Ectodermal cell (in vitro differentiated cells): ENCODE results near the gene TRIP13.
A peak's percentile ranks its signal among the peaks of the same experiment; 100 is the strongest.
"Not testable (repeated sequence)": the region's sequence is repeated elsewhere in the genome, so short reads cannot be mapped to it uniquely, and the experiment has no call there.

Experiments used
- H3K27ac ChIP-seq: 2 replicates; pipeline ENCODE4 v1.7.0; 2013; ENCODE audit warnings: mild to moderate bottlenecking, low read depth, low read length; ENCODE audit not compliant: insufficient read depth, poor library complexity, severe bottlenecking
- H3K27me3 ChIP-seq: 2 replicates; pipeline ENCODE4 v1.7.0; 2013; ENCODE audit warnings: mild to moderate bottlenecking, low read length; ENCODE audit not compliant: insufficient read depth, control insufficient read depth, poor library complexity, severe bottlenecking
- H3K36me3 ChIP-seq: one replicate; pipeline ENCODE4 v1.7.0; 2013; ENCODE audit warnings: low read length; ENCODE audit not compliant: control insufficient read depth, insufficient read depth
- H3K4me1 ChIP-seq: one replicate; pipeline ENCODE4 v1.7.0; 2013; ENCODE audit warnings: low read length; ENCODE audit not compliant: control insufficient read depth, insufficient read depth
- H3K4me3 ChIP-seq: 2 replicates; pipeline ENCODE4 v1.7.0; 2013; ENCODE audit warnings: low read depth, low read length, control low read depth; ENCODE audit not compliant: insufficient read depth
- H3K9me3 ChIP-seq: 2 replicates; pipeline ENCODE4 v1.7.0; 2013; ENCODE audit warnings: mild to moderate bottlenecking, low read length, moderate library complexity; ENCODE audit not compliant: control insufficient read depth
- WGBS, 2 experiments: methylation state at CpG; one replicate each; pipeline ENCODE4 v1.1.7; 2013; ENCODE audit warnings: missing lambda C conversion rate in 2 of 2; 5-methylcytosine and 5-hydroxymethylcytosine counted together

Gene TRIP13

GRCh38 chr5:848671-849111, 44.0 kb upstream of the TRIP13 start:
- Histone ChIP-seq H3K4me3 (no peak overlapping the region), H3K9me3 (no peaks in the 10 kb centered on the region), H3K27me3 (no peaks in the 10 kb centered on the region), H3K36me3 (no peaks in the 10 kb centered on the region), H3K27ac (no peak overlapping the region), H3K4me1 (peaks cover 20% of the 10 kb centered on the region)
- 93% methylated on average over 14 of the region's 14 CpGs for WGBS, 2 experiments

DNA sequence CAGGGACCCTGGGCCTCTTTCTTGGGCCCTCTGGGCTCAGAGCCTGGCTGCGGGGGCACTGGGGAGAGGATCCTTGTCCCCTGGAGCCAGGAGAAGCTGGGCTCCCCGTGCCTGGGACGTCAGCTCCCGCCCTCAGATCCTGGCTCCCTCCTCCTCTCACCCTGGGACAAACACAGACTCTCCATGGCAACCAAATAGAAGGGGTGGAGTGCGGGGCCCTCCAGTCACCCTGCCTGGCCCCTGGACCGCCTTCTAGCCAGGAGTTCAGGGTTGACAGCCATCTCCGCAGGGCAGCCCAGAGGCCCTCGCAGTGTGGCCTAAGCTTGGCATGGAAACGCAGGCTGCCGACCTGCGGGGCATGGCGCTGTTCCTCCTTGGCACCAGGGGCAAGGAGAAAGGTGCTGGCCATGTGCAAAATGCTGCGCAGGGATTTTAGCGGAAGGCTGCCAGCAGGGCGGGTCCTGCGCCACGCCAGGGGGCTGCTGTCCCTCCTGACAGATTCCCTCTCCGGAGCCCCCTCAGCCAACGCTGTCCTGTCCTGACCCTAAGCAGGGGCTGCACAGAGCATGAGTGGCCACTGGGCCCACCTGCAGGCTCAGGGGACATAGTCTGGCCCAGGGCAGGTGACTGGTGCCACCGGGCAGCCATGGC, 42.9 kb upstream of the TRIP13 start:
- Histone ChIP-seq H3K36me3 (no peaks in the 10 kb centered on the region), H3K27me3 (no peaks in the 10 kb centered on the region), H3K4me3 (no peak overlapping the region), H3K4me1 (peaks cover 20% of the 10 kb centered on the region), H3K9me3 (no peaks in the 10 kb centered on the region), H3K27ac (peak overlapping the region; percentile 55)
- 83 to 88% methylated on average over 20 of the region's 20 CpGs for WGBS, 2 experiments

DNA sequence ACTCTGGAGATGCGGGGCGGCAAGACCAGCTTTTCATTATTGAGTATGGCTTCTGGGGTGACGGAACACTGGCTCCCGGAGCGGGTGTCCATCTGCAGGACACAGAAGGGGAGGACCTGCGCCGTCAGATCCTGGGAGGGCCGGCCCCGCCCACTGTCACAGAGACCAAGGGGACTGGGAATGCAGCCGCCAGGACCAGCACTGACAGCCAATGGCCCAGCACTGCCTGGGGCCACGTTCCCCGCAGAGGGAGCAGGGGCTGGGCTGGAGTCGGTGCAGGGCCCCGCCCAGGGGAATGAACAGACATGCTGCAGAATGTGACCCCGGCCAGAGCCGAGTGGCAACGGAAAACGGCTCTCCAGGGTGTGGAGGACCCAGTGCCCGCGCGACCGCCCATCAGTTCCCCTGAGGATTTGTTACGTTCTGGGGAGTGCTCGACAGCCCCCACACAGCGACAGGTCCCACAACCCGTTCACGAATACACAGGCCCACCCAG, 42.1 kb upstream of the TRIP13 start, which contains the start of gene ZDHHC11:
Gene ZDHHC11, minus strand, starts transcription at position 476 of the 496 bp plus-strand sequence. Its CDS starts 384 bp downstream, at position 92.
- Histone ChIP-seq H3K36me3 (no peaks in the 10 kb centered on the region), H3K27ac (no peak within 1 kb of the TSS), H3K4me3 (no peak within 1 kb of the TSS), H3K4me1 (peaks cover 20% of the 10 kb centered on the region), H3K27me3 (no peaks in the 10 kb centered on the region), H3K9me3 (no peaks in the 10 kb centered on the region)
- WGBS, 2 experiments = 74 to 76% methylated on average over 27 of the region's 27 CpGs

DNA sequence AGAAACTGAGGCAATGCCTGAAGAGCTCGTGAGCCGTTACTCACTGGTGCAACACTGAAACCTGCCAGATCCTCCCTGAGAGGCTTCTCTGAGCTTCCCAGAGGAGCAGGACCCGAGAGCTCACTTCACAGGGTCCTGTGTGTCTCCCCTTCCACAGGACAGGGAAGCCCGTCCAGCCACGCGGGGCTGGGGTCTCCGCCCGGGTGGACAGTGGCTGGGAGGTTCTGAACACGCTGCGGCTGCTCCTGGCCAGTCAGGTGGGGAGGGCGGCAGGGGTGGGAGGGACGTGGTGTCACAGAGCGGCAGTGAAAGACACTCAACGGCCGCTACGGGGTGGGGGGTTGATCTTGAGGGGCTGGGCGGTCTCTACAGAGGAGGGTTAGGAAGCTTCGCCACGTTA, 41.6 kb upstream of the TRIP13 start:
- WGBS, 2 experiments = 86 to 87% methylated on average over 19 of the region's 19 CpGs
- H3K4me3 ChIP-seq = no peak overlapping the region

DNA sequence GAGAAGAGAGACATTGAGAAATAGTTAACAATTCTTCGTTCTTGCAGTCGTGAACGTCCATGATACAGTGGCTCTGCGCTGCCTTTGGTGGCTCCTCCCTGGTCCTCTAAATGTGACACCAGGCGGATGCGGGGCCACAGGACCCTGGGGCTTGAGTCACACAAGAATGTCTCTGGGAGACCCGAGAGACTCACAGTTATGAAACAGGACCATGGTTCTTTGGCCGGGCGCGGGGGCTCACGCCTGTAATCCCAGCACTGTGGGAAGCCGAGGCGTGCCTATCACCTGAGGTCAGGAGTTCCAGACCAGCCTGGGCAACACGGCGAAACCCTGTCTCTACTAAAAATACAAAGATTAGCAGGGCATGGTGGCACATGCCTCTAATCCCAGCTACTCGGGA, 41.1 kb upstream of the TRIP13 start:
- H3K27ac ChIP-seq = no peak overlapping the region
- H3K4me3 ChIP-seq = no peak overlapping the region
- H3K4me1 ChIP-seq = peaks cover 20% of the 10 kb centered on the region
- WGBS, 2 experiments = 91 to 93% methylated on average over 16 of the region's 16 CpGs
- H3K9me3 ChIP-seq = no peaks in the 10 kb centered on the region
- no peaks in the 10 kb centered on the region for H3K27me3 ChIP-seq
- no peaks in the 10 kb centered on the region for H3K36me3 ChIP-seq

More for the DNA sequence above, 41.6 kb upstream of the TRIP13 start:
- Histone ChIP-seq H3K27ac (no peak overlapping the region), H3K4me1 (peaks cover 20% of the 10 kb centered on the region), H3K36me3 (no peaks in the 10 kb centered on the region), H3K9me3 (no peaks in the 10 kb centered on the region), H3K27me3 (no peaks in the 10 kb centered on the region)

GRCh38 chr5:852018-852417, 40.7 kb upstream of the TRIP13 start:
- Histone ChIP-seq H3K9me3 (no peaks in the 10 kb centered on the region), H3K27me3 (no peaks in the 10 kb centered on the region), H3K4me3 (no peak overlapping the region), H3K27ac (no peak overlapping the region), H3K36me3 (no peaks in the 10 kb centered on the region), H3K4me1 (peaks cover 20% of the 10 kb centered on the region)
- WGBS, 2 experiments = 90 to 92% methylated on average over 5 of the region's 5 CpGs

DNA sequence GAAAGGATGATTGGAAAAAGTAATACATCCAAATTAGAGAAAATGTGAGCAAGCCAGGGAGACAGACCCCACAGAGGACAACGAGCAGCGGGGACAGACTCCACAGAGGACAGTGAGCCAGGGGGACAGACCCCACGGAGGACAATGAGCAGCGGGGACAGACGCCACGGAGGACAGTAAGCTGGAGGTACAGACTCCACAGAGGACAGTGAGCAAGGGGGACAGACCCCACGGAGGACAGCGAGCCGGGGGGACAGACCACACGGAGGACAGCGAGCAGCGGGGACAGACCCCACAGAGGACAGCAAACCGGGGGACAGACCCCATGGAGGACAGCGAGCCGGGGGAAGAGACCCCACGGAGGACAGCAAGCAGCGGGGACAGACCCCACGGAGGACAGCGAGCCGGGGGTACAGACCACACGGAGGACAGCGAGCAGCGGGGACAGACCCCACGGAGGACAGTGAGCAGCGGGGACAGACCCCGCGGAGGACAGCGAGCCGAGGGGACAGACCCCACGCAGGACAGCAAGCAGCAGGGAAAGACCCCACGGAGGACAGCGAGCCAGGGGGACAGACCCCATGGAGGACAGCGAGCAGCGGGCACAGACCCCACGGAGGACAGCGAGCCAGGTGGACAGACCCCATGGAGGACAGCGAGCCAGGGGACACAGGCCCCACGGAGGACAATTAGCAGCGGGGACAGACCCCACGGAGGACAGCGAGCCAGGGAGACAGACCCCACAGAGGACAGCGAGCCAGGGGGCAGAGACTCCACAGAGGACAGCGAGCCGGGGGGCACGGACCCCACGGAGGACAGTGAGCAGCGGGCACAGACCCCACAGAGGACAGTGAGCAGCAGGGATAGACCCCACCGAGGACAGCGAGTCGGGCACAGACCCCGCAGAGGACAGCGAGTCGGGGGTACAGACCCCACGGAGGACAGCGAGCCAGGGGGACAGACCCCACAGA, 40.0 kb upstream of the TRIP13 start:
- Histone ChIP-seq H3K27me3 (no peaks in the 10 kb centered on the region), H3K9me3 (no peaks in the 10 kb centered on the region), H3K27ac (no peak overlapping the region), H3K4me3 (no peak overlapping the region), H3K36me3 (no peaks in the 10 kb centered on the region), H3K4me1 (peaks cover 20% of the 10 kb centered on the region)
- 94 to 95% methylated on average over 55 of the region's 55 CpGs for WGBS, 2 experiments

DNA sequence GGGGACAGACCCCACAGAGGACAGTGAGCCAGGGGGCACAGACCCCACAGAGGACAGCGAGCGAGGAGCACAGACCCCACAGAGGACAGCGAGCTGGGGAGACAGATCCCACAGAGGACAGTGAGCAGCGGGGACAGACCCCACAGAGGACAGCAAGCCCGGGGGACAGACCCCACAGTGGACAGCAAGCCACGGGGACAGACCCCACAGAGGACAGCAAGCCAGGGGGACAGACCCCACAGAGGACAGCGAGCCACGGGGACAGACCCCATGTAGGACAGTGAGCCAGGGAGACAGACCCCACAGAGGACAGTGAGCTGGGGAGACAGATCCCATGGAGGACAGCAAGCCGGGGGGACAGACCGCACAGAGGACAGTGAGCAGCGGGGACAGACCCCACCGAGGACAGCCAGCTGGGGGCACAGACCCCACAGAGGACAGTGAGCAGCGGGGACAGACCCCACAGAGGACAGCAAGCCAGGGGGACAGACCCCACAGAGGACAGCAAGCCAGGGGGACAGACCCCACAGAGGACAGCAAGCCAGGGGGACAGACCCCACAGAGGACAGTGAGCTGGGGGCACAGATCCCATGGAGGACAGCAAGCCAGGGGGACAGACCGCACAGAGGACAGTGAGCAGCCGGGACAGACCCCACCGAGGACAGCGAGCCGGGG, 39.1 kb upstream of the TRIP13 start:
- H3K27ac ChIP-seq, H3K36me3 ChIP-seq, H3K9me3 ChIP-seq, H3K27me3 ChIP-seq, H3K4me3 ChIP-seq: not testable (repeated sequence)
- peaks cover 20% of the 10 kb centered on the region for H3K4me1 ChIP-seq
- 94% methylated on average over 18 of the region's 18 CpGs for WGBS, 2 experiments

- H3K9me3 ChIP-seq = no peaks in the 10 kb centered on the region
- no peak overlapping the region for H3K27ac ChIP-seq
- peaks cover 20% of the 10 kb centered on the region for H3K4me1 ChIP-seq
- H3K36me3 ChIP-seq = no peaks in the 10 kb centered on the region
- no peaks in the 10 kb centered on the region for H3K27me3 ChIP-seq
- no peak overlapping the region for H3K4me3 ChIP-seq
- WGBS, 2 experiments = 90 to 91% methylated on average over 13 of the region's 13 CpGs
Measured at GRCh38 chr5:854217-854616, 38.5 kb upstream of the TRIP13 start.
